Activated CD8-positive, alpha-beta memory T cell treated with anti-CD3 and anti-CD28 coated beads for 48 hours (primary cell): ENCODE results near the gene KISS1.

Experiments
- DNase-seq, 3 experiments: peaks; one replicate each; pipeline ENCODE4 v3.0.0-alpha.2; 2020; ENCODE audit warnings: low read depth in 2 of 3, low spot score in 2 of 3

KISS1 gene

DNA sequence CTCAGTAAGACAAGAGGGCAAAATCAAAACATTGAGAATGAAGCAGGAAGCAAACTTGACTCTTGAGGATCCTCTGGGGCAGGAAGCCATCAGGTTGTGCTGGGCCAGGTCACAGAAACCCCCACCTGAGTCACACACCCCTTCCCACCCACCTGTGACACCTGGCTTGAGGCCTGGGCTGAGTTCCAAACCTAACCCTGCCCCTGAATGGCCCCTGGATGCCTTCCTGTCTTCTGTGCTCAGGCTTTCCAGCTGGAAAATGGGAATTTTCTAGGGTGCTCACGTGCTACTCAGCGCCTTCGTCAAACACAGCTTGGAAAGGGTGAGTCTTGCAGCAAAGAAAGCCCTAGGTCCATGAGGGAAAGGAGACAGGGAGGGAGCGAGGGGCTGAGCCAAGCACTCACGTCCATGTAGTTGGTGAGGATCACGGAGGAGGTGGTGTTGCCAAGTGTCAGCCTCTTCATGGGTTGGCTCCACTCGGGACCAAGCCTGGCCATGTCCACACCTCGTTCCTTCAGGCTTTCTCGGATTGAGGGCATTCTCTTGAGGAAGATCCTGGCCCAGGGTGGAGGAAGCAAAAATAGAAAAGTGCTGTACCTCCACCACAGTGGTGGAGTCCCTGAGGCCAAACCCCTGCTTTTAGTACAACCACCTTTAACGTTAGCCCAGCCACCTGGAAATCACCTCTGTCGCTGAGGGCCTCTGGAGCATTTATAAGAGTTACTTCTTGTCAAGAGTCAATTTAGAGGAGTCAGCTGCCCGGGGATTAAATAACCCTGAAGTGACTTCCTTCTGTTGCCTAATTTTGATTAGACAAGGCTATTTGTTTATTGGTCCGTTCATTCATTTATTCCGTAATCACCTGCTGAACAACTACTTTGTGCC, 34.4 kb downstream of the KISS1 start:
- no peak for DNase-seq

DNA sequence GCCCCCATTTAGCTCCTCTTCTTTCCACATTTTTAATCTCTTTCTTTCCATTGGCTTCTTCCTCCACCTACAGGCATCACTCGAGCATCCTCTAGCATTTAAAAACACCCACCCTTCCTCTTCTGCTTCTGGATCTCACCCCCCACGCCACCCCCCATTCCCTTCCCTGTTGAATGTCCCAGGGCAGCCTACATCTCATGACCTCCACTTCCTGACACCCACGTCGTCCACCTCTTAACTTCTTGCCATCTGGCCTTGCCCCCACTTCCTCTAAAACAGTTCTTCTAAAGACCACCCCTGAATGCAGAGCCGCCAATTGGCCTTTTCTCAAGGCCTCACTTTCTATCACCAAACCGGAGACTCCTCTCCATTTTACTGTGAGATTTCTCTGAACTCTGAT, 38.3 kb downstream of the KISS1 start:
- DNase-seq: no peak

GRCh38 chr1:204155881-204156280, 40.4 kb downstream of the KISS1 start:
- DNase-seq: no peak

- DNase-seq: no peak
Observed at GRCh38 chr1:204154568-204155255, 41.6 kb downstream of the KISS1 start.

DNA sequence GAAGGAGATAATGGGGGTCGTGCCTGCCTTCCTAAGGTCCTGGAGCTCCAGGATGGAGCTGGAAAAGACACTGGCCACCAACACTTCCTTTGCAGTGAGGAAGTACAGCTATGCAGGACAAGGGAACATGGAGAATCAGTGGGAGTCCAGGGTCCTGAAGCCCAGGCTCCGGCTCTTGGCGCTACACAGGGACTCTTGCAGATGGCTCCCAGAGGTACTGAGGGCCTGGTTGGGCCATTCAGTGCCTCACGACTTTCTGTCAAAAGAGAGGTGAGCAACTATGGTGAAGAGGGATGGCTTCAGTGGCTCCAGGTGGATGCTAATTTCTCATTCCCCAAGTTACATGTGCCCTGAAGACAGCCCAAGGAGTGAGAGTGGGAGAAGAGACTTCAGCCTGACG, 42.6 kb downstream of the KISS1 start:
- no peak for DNase-seq

DNA sequence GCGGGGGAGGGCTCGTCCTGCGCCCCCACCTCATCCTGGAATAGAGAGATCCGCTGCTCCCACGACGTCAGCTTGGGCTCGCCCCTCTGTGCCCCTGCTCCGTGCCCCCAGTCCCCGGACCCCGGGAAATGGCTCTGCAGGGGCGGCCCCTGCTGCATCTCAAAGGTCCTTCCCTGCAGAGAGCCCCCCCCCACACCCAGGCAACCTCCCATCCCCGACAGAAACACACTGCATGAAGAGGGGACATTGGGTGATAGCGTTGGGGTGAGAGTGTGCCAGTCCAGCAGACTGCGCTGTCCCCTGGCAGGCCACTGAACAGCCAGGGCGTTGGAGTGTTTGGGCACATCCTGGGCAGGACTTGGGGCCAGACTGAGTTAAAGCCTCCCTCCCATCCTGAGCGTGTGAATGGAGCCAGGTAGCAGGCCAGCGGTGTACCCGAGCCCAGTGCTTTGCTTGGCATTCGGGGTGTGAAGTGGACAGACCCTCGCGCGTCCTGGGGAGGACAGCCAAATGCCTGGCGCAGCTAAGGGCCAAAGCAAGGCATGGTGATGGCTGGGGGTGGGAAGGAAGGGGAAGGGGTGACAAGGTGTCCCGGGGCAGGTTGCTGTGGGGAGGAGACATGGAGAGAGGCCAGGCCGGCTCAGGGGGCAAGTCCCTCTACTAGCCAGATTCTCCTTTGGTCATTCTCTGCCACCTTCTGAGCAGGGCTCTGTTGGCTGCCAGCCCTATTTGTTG, 43.8 kb downstream of the KISS1 start:
- no peak for DNase-seq

GRCh38 chr1:204151552-204152309, 44.6 kb downstream of the KISS1 start, which contains the start of gene ETNK2:
Gene ETNK2 (minus strand): TSS chr1:204152044. CDS start chr1:204151852, 192 bp downstream.
- peak in 1 of 3 experiments; percentile 30 for DNase-seq

- no peak for DNase-seq
Observed at GRCh38 chr1:204150702-204151551, 45.4 kb downstream of the KISS1 start.

- no peak for DNase-seq
Observed at GRCh38 chr1:204149635-204150565, 46.4 kb downstream of the KISS1 start.

DNA sequence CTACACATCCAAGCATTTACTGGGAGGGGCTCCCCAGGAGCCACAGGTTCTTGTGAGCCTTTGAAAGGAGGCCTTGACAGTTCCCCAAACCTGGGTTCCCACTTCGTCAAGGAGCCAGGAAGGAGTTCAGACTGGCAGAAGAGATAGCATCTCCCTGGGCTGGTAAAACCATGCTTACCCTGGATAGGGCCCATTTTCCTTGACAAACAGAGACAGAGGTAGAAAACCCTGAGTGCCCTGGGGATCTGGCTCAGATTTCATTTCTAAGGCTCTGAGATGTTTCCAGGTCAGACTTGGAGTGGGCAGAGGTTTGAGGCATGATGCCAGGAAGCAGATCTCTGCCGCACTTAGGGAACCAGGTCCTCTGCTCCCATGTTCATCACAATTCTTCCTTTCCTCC, 47.2 kb downstream of the KISS1 start:
- DNase-seq: no peak

- no peak for DNase-seq
Observed at GRCh38 chr1:204147406-204148383, 48.6 kb downstream of the KISS1 start.

GRCh38 chr1:204146965-204147364, 49.3 kb downstream of the KISS1 start:
- DNase-seq: no peak

- no peak for DNase-seq
Observed at GRCh38 chr1:204146309-204146708, 50.0 kb downstream of the KISS1 start.

- DNase-seq: no peak
Observed at GRCh38 chr1:204145033-204145504, 51.2 kb downstream of the KISS1 start.

DNA sequence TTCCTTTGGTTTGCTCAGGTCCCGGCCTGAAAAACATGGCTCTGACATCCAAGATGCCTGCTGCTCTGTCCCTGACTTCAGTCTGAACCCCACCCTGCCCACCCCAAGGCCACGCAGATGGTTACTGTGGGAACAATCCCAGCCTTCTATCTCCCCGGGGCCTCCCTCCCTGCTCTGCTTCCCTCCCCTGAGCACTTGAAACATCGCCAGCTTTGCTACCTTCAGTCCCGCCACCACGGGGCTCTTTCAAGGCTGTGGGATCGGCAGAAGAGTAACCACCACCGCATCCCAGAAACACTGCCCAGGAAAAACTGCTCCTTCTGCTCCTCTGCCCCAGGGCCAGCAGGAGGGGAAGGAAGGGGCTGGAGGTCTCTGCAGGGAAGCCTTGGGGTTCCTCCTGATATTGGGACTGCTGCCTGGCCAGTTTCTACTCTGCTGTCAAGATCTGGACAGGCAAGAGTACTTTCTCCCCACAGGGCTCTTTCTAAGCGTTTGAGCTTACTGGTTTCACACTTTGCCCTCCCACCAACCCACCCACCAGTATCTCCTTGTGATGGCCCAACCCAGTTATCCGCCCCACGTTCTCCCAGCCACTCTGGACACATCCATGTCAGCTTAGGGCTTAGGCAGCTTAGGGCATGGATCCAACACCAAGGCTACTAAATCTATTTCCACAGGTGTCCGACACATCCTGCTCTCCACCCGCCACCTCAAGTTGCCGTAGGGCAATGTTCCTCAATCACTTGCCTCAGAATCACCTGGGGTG, 52.8 kb downstream of the KISS1 start:
- DNase-seq: no peak

DNA sequence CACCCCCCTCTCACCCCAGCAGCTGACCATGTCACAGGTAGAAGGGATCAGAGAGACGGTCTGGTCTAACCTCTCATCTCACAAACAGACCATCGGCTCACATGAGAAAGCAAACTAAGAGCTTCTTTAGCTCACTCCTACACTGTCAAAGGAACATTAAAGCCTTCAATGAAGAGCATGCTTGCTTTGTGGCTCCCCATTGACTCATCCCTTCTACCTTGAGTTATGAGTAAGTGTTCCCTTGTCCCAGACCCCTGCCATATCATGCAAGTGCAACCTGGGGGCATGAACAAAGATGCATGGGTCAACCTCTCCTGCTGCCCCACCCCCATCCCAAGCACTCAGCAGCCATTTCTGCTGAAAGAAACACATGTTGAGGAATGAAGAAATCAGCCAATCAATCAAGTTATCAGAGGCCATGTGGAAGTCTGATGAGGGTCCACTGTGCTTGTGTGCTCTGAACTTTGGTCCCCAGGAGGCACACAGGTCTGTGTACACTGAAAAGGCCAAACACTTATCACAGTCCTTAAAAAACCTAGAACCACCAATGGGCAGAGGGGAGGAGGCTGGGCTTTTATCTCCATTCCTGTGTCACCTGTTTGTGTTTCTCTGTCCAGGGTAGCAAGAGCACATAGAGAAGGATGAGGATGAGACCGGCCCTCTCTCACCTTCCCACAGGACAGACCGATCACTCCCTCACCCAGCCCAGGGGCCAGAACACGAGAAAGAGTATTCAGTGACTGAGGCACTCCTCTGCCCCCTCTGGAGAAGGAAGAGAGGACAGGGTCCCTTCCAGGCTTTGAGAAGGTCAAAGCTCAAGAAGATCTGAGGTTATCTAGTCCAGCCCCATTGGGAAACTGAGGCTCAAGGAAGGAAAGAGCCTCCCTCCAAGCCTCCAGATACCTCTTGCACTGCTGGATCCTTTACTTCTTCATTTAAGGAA, 54.0 kb downstream of the KISS1 start:
- no peak for DNase-seq
